GM18867 (cell line): ENCODE measurements around the gene SDHAF3.
"Not testable (repeated sequence)": the region's sequence is repeated elsewhere in the genome, so short reads cannot be mapped to it uniquely, and the experiment has no call there.

ENCODE experiments used
- ATAC-seq: cut with Tn5 transposase; IDR thresholded peaks from one replicate; pipeline ENCODE4 v1.9.1; 2021; ENCODE audit warnings: mild to moderate bottlenecking, moderate library complexity; ENCODE audit not compliant: unreplicated experiment

SDHAF3 gene

DNA sequence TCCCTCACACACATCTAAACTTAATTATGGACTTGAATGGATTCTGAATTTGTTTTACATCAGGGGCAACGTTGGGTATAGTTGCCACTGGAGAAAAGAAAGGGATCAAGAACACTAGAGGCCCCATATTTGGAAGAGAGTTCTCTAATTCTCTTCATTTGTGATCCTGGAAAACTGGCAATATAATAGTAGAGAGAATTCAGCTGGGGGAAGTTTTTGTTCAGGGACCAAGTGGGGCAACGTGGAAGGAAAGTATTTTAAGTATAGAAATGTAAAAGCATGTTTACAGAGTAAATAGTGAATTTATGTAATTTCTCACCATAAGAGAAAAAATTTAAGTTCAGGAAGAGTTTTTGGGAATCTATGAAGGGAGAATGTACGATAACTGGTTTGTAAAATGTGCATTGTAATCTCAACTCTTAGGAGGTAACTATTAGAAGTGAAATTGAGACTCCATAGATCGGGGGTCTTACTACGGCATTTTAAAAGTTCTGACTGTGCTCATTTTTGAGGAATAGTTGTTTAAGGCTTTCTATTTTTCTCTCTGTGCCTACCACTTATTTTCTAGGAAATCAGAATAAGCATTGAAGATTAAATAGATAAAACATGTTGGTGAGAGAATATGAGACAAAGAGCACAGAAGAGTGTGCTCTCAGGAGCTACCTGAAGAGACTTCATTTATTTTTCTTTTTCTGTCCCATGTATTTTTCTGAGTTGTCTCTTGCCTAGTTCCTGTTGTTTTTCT, 3.4 kb downstream of the SDHAF3 start:
- ATAC-seq: no peak

DNA sequence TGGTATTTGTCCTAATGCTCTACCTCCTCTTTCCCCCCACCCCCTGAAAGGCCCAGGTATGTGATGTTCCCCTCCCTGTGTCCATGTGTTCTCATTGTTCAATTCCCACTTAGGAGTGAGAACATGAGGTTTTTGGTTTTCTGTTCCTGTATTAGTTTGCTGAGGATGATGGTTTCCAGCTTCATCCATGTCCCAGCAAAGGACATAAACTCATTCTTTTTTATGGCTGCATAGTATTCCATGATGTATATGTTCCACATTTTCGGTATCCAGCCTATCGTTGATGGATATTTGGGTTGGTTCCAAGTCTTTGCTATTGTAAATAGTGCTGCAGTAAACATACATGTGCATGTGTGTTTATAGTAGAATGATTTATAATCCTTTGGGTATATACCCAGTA, 5.6 kb downstream of the SDHAF3 start:
- ATAC-seq: not testable (repeated sequence)

DNA sequence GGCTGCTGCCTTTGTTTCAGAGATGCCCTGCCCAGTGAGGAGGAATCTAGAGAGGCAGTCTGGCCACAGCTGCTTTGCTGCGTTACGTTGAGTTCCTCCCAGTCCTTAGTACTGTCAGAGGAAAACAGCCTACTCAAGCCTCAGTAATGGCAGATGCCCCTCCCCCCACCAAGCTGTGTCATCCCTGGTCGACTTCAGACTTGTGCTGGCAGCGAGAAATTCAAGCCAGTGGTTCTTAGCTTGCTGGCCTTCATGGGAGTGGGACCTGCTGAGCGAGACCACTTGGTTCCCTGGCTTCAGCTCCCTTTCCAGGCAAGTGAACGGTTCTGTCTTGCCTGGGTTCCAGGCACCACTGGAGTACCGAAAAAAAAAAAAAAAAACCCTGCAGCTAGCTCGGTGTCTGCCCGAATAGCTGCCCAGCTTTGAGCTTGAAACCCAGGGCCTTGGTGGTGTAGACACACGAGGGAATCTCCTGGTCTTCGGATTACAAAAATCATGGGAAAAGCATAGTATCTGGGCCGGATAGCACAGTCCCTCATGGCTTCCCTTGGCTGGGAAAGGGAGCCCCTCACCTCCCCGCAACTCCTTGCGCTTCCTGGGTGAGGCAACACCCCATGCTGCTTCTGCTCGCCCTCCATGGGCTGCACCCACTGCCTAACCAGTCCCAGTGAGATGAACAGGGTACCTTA, 9.1 kb downstream of the SDHAF3 start:
- no peak for ATAC-seq

DNA sequence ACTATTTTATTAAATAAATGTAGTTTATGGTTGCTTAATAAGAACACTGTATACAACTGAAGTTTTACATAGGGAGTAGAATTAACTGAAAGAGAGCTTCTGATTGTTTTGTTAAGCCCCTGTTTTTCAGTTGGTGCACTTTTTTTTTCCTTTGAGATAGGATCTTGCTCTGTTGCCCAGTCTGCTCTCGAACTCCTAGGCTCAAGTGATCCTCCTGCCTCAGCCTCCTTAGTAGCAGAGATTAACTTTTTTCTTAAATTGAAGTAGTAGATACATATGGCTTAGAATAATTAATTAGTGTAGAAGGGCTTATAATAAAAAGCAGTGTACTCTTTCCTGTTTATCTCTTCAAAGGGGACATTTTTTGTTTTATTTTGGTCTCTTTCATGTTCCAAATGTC, 11.2 kb downstream of the SDHAF3 start:
- ATAC-seq: no peak

DNA sequence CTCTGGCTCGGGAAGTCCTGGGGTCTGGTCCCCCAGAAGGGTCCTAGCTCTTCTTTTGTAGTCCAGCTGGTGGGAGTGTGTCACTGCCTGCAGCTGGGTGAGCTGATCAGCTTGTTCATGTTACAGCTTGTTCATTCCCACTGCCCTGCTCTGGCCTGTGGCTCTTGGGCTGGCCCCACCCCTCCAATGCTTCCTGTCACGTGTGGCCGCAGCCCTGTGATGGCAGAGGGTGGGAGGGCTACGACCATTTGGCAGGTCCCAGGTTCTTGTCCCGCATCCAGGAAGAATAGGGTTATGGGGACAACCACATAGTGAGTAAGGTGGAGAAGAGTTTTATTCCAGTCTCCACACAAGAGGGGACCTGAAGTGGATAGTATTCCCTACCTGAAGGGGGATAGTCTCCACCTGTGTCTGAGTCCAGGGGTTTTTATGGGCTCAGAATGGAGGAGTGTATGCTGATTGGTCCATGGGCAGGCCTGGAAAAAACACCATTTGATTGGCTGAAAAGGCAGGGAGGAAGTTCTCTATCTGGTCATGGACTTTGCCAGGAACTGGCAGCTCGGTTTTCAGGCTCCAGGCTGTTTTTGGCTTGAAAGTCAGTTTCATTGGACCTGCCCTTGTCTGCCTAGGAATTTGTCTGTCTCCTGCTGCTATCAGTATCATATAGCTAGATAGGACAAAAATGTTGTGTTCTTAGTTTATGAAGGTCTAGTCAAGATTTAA, 13.1 kb downstream of the SDHAF3 start:
- no peak for ATAC-seq

DNA sequence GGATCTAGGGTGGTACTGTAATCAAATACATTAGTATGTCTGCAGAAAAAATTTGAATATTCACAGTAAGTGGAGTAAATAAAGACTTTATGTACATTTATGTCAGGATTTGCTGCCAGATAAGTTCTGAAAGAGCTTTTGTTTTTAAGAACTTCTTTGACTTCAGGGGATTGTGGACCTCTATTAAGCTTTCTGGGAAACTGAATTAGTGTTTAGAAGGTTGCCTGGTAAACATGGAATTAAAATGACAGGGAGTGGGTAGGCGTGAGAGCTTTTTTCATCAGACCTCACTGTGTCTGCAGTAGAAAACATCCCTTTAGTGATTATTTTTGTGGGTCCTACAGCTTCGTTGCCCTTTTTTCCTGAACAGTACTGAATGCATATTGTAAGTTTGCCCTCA, 15.7 kb downstream of the SDHAF3 start:
- no peak for ATAC-seq

DNA sequence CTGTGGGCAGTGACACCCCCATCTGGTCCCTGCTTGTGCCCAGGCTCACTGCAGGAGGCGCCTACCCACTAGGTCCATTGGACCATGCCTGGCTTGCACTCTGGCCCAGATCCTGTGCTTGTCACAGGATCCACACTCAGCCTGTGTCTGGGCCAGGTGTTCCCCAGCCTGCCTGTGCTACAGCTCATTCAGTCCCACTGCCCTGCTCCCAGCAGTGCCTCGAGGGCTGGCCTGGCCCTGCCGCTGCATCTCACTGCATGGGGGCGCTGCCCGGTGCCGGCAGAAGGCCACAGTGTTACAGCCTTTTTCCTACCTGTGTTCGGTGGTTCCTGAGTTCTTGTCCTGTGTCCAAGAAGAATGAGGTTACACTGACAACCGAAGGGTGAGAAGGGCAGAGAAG, 21.3 kb downstream of the SDHAF3 start:
- no peak for ATAC-seq

DNA sequence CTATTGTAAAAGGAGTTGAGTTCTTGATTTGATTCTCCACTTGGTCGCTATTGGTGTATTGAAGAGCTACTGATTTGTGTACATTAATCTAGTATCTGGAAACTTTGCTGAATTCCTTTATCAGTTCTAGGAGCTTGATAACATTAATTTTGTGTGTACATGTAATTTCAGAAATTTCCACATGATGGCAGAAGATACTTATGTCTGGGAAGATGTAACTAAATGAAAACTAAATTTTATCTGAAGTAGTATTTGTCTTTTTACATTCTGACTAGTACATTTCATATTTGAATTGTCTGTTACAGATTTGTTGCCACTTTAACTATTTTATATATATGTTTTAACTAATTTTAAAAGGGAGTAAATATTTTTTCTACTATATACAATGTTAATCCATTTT, 27.6 kb downstream of the SDHAF3 start:
- no peak for ATAC-seq

DNA sequence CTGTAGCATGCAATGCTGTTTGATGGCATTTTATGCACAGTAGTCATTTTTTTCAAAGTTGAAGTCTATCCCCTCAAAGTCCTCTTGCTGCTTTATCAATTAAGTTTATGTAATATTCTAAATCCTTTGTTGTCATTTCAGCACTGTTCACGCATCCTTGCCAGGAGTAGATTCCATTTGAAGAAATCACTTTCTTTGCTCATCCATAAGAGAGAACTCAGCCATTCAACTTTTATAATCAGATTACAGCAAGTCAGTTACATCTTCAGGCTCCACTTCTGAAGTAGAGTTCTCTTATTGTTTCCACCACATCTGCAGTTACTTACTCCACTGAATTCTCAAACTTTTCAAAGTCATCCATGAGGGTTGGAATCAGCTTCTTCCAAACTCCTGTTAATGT, 32.3 kb downstream of the SDHAF3 start:
- ATAC-seq: no peak

DNA sequence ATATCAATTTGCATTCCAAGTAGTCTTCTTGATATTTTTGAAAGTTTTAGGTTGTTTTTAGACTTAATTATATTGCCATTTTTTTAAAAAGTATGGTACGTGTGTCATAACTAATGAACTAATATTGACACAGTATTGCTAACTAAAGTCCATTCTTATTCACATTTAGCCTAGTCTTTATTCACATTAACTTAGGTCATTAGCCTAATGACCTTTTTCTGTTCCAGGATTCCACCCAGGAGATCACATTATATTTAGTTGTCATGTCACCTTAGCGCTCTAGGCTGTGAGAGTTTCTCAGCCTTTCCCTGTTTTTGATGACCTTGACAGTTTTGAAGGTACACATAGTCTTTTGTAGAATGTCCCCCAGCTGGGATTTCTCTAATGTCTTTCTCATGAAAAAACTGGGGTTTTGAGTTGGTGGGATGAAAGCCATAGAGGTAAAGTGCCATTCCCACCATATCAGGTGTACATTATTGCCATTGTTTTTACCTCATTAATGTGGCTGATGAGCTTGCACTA, 38.5 kb downstream of the SDHAF3 start:
- ATAC-seq: no peak

DNA sequence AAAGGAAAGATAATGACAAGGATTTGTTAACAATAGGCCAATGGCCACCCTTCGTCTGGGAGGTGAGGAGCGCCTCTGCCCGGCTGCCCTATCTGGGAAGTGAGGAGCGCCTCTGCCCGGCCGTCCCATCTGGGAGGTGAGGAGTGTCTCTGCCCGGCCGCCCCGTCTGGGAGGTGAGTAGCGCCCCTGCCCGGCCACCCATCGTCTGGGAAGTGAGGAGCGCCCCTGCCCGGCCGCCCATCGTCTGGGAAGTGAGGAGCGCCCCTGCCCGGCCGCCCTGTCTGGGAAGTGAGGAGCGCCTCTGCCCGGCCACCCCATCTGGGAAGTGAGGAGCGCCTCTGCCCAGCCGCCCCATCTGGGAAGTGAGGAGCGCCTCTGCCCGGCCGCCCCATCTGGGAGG, 42.5 kb downstream of the SDHAF3 start:
- not testable (repeated sequence) for ATAC-seq

DNA sequence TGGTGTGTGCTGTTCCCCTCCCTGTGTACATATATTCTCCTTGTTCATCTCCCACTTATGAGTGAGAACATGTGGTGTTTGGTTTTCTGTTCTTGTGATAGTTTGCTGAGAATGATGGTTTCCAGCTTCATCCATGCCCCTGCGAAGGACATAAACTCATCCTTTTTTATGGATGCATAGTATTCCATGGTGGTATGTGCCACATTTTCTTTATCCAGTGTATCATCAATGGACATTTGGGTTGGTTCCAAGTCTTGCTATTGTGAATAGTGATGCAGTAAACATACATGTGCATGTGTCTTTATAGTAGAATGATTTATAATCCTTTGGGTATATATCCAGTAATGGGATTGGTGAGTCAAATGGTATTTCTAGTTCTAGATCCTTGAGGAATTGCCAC, 44.1 kb downstream of the SDHAF3 start:
- not testable (repeated sequence) for ATAC-seq

DNA sequence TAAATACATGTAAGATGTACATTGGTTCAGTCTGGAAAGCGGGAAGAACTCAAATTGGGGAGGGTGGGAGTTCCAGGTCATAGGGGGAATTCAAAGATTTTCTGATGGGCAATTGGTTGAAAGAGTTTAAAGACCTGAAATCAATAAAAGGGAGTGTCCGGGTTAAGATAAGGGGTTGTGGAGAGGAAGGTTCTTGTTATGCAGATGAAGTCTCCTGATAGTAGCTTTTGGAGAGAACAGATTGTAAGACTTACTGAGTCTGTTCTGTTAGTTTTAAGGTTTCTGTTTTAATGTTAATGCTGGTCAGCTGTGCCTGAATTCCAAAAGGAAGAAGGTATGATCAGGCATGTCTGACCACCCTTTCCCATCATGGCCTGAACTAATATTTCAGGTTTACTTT, 48.8 kb downstream of the SDHAF3 start:
- ATAC-seq: no peak

DNA sequence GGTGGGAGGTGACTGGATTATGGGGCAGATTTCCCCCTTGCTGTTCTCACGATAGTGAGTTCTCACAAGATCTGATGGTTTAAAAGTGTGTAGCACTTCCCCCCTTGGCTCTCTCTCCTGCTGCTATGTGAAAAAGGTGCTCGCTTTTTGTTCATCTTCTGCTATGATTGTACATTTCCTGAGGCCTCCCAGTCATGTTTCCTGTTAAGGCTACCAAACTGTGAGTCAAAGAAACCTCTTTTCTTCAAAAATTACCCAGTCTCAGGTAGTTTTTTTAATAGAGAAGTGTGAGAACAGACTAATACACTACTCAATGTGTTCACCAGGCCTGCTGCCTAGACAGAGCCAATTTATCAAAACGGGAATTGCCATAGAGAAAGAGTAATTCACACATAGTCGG, 49.7 kb downstream of the SDHAF3 start:
- no peak for ATAC-seq

DNA sequence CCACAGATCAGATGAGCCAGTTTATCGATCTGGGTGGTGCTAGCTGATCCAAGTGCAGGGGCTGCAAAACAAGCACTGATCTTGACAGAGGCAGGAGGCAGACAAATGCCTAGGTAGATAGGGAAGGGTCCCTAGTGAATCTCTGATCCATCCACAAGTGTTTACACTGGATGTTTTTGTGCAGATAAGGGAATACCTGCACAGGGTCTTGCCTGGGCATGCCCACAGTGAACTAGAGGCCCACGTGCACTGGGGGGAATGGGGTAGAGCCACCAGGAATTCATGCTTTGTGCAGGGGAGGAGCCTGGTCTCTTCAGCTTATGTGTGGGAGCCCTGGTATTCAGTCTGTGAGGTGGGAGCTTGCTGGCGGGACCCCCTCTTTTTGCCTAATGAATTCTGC, 50.3 kb downstream of the SDHAF3 start:
- no peak for ATAC-seq

DNA sequence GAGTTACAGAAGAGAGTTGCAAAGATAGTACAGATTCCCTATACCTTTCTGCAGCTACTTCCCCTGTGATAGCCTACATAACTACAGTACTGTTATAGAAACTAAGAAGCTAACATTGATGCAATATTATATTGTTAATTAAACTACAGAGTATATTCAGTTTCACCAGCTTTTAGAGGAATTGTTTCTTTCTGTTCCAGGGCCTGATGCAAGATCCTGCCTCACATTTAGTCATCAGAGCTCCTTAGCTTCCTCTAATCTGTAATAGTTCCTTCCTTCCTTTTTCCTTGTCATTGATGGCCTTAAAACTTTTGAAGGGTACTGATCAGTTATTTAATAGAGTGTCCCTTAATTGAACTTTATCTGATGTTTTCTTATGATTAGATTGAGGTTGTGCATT, 56.8 kb downstream of the SDHAF3 start:
- no peak for ATAC-seq

DNA sequence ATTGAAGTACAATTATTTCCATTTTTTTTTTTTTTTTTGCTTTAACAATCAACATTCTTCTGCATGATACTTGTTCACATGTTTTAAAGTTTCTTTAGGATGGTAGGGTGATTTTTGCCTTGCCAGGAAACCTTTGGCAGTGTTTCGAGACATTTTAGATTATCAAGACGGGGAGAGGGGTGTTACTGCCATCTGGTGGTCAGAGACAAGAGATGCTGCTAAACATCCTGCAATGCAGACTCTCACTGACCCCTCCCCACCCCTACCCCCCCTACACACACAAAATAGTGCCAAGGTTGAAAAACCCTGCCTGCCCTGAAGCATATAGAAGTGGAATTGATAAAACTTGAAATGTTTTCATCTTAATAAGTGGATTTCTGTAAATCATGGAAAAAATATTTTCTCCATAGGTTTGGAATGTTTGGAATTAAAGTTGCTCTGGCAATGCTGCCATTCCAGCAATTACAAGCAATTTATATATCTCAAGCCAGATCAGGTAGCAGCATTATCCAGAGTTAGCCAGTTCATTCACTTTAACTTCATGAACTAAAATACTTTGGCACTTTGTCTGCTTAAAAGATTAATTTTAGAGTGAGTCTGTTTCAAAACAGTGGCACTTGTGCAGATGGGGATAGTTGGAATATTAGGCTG, 62.1 kb downstream of the SDHAF3 start:
- peak; percentile 90 for ATAC-seq

DNA sequence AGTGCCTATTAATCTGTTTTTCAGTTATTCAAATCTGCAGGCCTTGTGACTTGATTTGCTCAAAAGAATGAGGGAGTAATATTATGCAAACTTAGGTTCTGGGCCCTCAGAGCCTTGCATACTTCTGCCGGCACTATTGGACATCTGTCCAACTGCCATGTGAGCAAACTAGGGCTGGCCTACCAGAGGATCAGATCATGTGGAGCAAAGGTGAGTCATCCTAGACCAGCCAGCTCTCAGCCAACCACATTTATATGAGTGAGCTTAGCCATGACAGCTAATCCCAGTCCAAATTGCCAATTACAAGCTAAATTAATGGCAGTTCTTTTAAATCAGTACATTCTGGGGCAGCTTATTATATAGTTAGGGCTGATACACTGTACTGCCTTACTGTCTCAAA, 69.6 kb downstream of the SDHAF3 start:
- ATAC-seq: no peak

DNA sequence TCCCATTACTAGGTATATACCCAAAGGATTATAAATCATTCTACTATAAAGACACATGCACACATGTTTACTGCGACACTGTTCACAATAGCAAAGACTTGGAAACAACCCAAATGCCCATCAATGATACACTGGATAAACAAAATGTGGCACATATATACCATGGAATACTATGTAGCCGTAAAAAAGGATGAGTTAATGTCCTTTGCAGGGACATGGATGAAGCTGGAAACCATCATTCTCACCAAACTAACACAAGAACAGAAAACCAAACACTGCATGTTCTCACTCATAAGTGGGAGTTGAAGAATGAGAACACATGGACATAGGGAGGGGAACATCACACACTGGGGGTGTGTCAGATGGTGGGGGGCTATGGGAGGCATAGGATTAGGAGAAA, 78.7 kb downstream of the SDHAF3 start:
- ATAC-seq: not testable (repeated sequence)

DNA sequence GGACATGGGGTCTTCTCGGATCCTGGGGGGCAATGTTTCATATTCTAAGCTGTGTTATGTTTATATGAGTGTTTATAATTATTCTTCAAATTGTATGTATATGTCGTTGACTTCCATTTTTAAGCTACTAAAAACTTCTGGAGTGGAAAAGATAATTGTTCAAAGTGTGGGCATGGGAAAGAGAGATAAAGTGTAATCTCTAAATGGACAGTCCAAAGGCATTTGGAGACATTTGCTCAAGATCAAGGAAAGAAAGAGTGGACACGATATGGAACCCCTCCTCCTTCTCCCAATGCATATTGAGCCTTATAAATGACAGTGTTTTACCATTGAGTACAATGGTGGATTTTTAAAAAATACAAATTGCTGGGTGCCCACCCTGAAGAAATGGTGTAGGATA, 81.1 kb downstream of the SDHAF3 start:
- no peak for ATAC-seq

DNA sequence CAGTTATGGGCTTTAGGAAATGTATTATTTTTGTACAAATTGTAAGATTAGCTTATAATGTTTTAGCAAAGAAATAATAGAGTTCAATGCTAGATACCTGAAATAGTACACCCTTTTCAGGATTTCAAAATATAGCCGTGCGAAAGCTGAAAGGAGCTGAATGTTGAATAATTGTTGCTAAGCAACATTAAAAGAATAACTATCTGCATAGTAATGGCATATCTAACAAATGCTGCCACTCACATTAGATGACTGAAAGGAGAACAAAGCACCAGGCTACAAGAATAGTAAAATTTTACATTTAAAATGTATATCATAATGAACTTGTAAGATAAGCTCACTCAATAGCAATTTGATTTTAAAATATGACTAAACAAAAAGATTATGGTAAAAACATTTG, 82.5 kb downstream of the SDHAF3 start:
- no peak for ATAC-seq
